Smooth muscle cell (in vitro differentiated cells): Measurements from ENCODE around the gene ZDHHC16. TPM values are rescaled to one million over a fixed set of nuclear protein-coding genes. Genes with fewer than 3 reads are reported as not detected.

Source experiments
- DNase-seq: peaks from one replicate; lab custom pipeline; 2025; ENCODE audit not compliant: unreplicated experiment; lab: John Stamatoyannopoulos, UW
- H2AFZ ChIP-seq: fragments of 200-600 bp; sonication (generic); 2 replicates; pipeline ENCODE4 v1.6.0; 2016; ENCODE audit warnings: antibody characterized with exemption, low read depth, mild to moderate bottlenecking
- H3F3A ChIP-seq: fragments of 200-600 bp; sonication (generic); 2 replicates; pipeline ENCODE4 v1.6.0; 2017; ENCODE audit warnings: antibody characterized with exemption, low read depth
- H3K27ac ChIP-seq: fragments of 200-600 bp; sonication (generic); 2 replicates; pipeline ENCODE4 v1.5.1; 2016; ENCODE audit warnings: low read depth, mild to moderate bottlenecking
- H3K27me3 ChIP-seq: fragments of 200-600 bp; sonication (generic); 2 replicates; pipeline ENCODE4 v1.6.1; 2016; ENCODE audit warnings: low read depth, mild to moderate bottlenecking
- H3K36me3 ChIP-seq: fragments of 200-600 bp; sonication (generic); 2 replicates; pipeline ENCODE4 v1.5.1; 2016; ENCODE audit warnings: low read depth
- H3K4me1 ChIP-seq: fragments of 200-600 bp; sonication (generic); 2 replicates; pipeline ENCODE4 v1.5.1; 2016; ENCODE audit warnings: low read depth
- H3K4me2 ChIP-seq: fragments of 200-600 bp; sonication (generic); 2 replicates; pipeline ENCODE4 v1.6.0; 2016; ENCODE audit warnings: mild to moderate bottlenecking
- H3K4me3 ChIP-seq: fragments of 200-600 bp; sonication (generic); 2 replicates; pipeline ENCODE4 v1.5.1; 2016; ENCODE audit warnings: mild to moderate bottlenecking
- H3K79me2 ChIP-seq: fragments of 200-600 bp; sonication (generic); 2 replicates; pipeline ENCODE4 v1.6.0; 2016; ENCODE audit warnings: low read depth, mild to moderate bottlenecking
- H3K9ac ChIP-seq: fragments of 200-600 bp; sonication (generic); 2 replicates; pipeline ENCODE4 v1.6.0; 2016; ENCODE audit warnings: low read depth
- H3K9me3 ChIP-seq: fragments of 200-600 bp; sonication (generic); replicated peaks from 2 replicates; pipeline ENCODE4 v1.5.1; 2016; ENCODE audit warnings: low read depth
- H4K20me1 ChIP-seq: fragments of 200-600 bp; sonication (generic); 2 replicates; pipeline ENCODE4 v1.6.0; 2016; ENCODE audit warnings: low read depth
- WGBS: methylation state at CpG from one replicate; pipeline ENCODE4 v1.1.7; 2016; ENCODE audit warnings: low lambda C conversion rate; 5-methylcytosine and 5-hydroxymethylcytosine counted together
- polyA plus RNA-seq: library from polyadenylated mRNA; unstranded; fragments of >200 nt; fragmentation: Nextera tagmentation; extraction: Ambion mirVana; gene quantifications from 2 replicates; pipeline ENCODE4 v1.2.1, GENCODE V29; 2016
- total RNA-seq: library from RNA; depleted of rRNA; stranded (reverse); fragments of >200 nt; gene quantifications from 2 replicates; pipeline ENCODE4 v1.2.3, GENCODE V29; 2014
- TF ChIP-seq, protein P1 (sequence below): fragments of 200-600 bp; sonication (generic); IDR thresholded peaks from 2 replicates; pipeline ENCODE4 v1.5.1; 2017; ENCODE audit warnings: borderline replicate concordance, mild to moderate bottlenecking, antibody characterized with exemption; ENCODE audit not compliant: insufficient read depth, poor library complexity, severe bottlenecking

Gene ZDHHC16
- total and polyA plus RNA-seq, 2 experiments from 2014 or later = 50.3 to 73.3 TPM

DNA sequence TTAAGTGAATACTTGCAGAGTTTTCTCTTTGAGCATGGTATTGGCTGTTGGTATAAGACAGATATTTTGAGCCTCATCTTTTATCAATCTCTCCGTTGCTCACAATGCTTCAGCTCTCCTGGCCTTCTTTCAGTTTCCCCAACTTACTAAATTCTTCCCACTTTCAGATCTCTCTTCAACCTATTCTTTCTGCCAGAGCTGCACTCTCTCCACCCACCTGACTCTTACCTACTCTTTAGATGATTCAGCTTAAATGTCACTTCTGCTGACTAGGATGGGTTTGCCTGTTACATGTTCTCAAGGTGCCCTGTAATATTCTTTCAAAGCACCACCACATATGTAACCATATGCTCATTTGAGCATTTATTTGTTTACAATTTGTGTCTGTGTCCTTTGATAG is 1.8 kb upstream of the ZDHHC16 start:
- 100% methylated on average over 1 of the region's 1 CpG for WGBS
- TF ChIP-seq, protein P1, sequence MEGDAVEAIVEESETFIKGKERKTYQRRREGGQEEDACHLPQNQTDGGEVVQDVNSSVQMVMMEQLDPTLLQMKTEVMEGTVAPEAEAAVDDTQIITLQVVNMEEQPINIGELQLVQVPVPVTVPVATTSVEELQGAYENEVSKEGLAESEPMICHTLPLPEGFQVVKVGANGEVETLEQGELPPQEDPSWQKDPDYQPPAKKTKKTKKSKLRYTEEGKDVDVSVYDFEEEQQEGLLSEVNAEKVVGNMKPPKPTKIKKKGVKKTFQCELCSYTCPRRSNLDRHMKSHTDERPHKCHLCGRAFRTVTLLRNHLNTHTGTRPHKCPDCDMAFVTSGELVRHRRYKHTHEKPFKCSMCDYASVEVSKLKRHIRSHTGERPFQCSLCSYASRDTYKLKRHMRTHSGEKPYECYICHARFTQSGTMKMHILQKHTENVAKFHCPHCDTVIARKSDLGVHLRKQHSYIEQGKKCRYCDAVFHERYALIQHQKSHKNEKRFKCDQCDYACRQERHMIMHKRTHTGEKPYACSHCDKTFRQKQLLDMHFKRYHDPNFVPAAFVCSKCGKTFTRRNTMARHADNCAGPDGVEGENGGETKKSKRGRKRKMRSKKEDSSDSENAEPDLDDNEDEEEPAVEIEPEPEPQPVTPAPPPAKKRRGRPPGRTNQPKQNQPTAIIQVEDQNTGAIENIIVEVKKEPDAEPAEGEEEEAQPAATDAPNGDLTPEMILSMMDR = no peak
- peaks cover 53% of the 10 kb centered on the region for H3K79me2 ChIP-seq
- H4K20me1 ChIP-seq = peaks cover 14% of the 10 kb centered on the region
- H3K4me1 ChIP-seq = peaks cover 18% of the 10 kb centered on the region
- H3K9me3 ChIP-seq = no peaks in the 10 kb centered on the region
- no peaks in the 10 kb centered on the region for H3F3A ChIP-seq
- H3K4me3 ChIP-seq = no peak overlapping the region
- no peak overlapping the region for H2AFZ ChIP-seq
- no peak overlapping the region for H3K4me2 ChIP-seq
- no peak for DNase-seq
- no peaks in the 10 kb centered on the region for H3K27me3 ChIP-seq
- no peak overlapping the region for H3K27ac ChIP-seq
- H3K9ac ChIP-seq = no peak overlapping the region
- no peaks in the 10 kb centered on the region for H3K36me3 ChIP-seq

- H3K36me3 ChIP-seq = no peaks in the 10 kb centered on the region
- H3K4me2 ChIP-seq = peak overlapping the region; percentile 91
- H3K27me3 ChIP-seq = no peaks in the 10 kb centered on the region
- TF ChIP-seq, protein P1 = no peak
- peak overlapping the region; percentile 36 for H3K9ac ChIP-seq
- peak overlapping the region; percentile 73 for H2AFZ ChIP-seq
- peaks cover 18% of the 10 kb centered on the region for H3K4me1 ChIP-seq
- no peaks in the 10 kb centered on the region for H3K9me3 ChIP-seq
- peaks cover 23% of the 10 kb centered on the region for H4K20me1 ChIP-seq
- WGBS = 4% methylated on average over 13 of the region's 13 CpGs
- H3K27ac ChIP-seq = peak overlapping the region; percentile 12
- peaks cover 61% of the 10 kb centered on the region for H3K79me2 ChIP-seq
- no peaks in the 10 kb centered on the region for H3F3A ChIP-seq
- H3K4me3 ChIP-seq = peak overlapping the region; percentile 68
- no peak for DNase-seq
These were observed 636 bp upstream of the ZDHHC16 start for GRCh38 chr10:97445357-97445721.

DNA sequence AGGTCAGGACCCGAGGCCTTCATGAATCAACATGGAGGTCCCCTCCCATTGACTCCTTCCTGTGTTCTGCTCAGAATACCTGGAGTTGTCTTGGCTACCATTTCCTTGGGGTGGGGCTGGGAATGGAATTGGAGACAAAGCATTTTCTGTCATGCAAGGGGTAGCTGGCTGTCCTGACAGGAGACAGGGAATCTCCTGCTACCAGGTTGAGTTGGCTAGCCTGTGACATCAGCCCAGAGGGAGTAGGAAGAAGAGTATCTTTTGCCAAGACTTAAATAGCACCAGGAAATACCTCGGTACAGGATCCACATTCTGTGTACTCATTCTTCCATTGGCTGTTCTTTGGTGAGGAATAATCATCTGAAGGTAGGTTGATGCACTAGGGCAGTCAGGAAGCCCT is 4.9 kb downstream of the ZDHHC16 start:
- Histone ChIP-seq H3K4me1 (peaks cover 14% of the 10 kb centered on the region), H4K20me1 (peaks cover 74% of the 10 kb centered on the region), H3F3A (peaks cover 7% of the 10 kb centered on the region), H3K36me3 (no peaks in the 10 kb centered on the region), H3K27me3 (no peaks in the 10 kb centered on the region), H2AFZ (no peak overlapping the region), H3K4me2 (no peak overlapping the region), H3K9ac (no peak overlapping the region), H3K79me2 (peaks cover 56% of the 10 kb centered on the region), H3K27ac (no peak overlapping the region), H3K4me3 (no peak overlapping the region), H3K9me3 (no peaks in the 10 kb centered on the region)
- no peak for DNase-seq
- 98% methylated on average over 2 of the region's 2 CpGs for WGBS
- TF ChIP-seq, protein P1 = no peak

GRCh38 chr10:97451605-97452004 is 5.6 kb downstream of the ZDHHC16 start:
- Histone ChIP-seq H3K4me2 (no peak overlapping the region), H3K9me3 (no peaks in the 10 kb centered on the region), H3F3A (peaks cover 12% of the 10 kb centered on the region), H3K9ac (no peak overlapping the region), H3K27ac (no peak overlapping the region), H3K27me3 (no peaks in the 10 kb centered on the region), H4K20me1 (peaks cover 75% of the 10 kb centered on the region), H3K36me3 (no peaks in the 10 kb centered on the region), H3K4me1 (peaks cover 12% of the 10 kb centered on the region), H2AFZ (no peak overlapping the region), H3K79me2 (peaks cover 52% of the 10 kb centered on the region), H3K4me3 (no peak overlapping the region)
- 98% methylated on average over 17 of the region's 17 CpGs for WGBS
- DNase-seq = no peak
- TF ChIP-seq, protein P1 = no peak
